HG02588 (cell line): ENCODE data around the gene PARP1.

Source experiments
- ATAC-seq: cut with Tn5 transposase; IDR thresholded peaks from one replicate; pipeline ENCODE4 v1.9.1; 2021; ENCODE audit warnings: mild to moderate bottlenecking, moderate library complexity; ENCODE audit not compliant: unreplicated experiment

The PARP1 gene

DNA sequence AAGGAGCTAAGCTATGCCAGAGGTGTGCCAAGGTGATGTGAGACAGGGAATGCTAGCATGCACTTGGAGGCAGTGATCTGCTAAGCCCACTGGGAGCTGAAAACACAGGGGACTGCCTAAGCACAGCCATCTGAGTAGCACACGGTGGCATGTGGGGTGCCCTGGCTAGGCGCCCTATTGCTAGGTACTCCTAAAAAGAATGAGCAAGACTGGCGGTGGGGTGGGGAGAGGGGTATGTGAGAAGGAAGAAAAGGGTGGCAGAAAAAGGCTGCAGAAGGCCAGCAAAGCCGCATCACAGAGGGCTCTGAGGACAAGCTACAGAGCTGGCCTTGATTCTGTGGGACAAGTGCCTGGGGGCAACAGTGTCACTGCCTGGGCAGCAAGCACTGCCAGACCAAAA lies 23.9 kb downstream of the PARP1 start:
- ATAC-seq = no peak

- ATAC-seq = no peak
These were observed 25.9 kb downstream of the PARP1 start for GRCh38 chr1:226382030-226382429.

DNA sequence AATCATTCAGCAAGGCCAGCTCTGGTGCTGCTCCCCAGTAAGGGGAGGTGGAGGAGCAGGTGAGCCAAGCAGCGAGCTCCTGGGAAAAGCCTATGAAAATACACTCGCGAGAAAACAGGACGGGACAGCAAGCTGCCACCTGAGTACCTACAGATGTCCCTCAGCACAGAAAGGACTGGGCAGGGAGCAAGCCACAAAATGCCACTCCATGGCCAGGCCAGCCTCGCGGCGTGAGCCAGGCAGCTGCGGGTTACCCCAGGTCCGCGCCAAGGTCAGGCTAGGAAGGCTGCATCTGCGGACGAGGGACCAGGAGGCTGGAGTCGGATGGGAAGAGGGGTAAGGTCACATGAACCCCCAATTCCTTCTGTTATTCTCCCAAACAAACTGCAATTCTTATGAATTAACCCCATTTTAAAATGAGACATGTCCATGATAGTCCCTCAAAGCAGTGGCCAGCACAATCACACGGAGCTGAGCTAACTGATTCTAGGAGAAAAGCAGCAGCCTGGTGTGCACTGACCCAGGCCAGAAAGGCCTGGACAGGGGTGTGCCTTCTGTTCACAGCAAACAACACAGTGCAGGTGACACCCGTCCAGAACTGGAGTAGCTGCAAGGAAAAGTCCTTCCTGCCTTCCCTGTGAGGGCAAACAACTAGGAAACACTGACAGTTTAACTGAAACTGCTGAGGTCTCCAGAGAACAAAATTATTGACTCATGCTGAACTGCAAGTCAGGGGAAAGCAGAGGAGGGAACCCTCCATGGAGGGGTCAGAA lies 26.5 kb downstream of the PARP1 start:
- ATAC-seq = no peak

DNA sequence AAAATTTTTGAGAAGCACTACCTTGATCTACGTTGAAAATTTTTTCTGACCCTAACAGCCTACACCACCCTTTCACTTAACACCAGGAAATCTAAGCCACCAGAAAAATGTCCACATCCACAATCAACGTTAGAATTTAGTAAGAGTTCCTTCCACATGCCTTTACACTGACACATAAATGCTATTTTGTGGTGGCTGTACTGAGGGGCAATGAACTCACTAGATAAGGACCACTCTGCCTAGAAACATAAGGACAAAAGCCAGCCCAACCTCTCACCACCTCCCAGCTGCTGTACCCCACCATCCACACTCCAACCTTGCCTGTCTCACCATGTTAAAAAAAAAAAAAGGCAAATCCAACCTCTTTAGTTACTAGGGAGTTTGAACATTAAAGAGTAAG lies 29.8 kb downstream of the PARP1 start:
- no peak for ATAC-seq

- ATAC-seq = no peak
These were observed 31.6 kb downstream of the PARP1 start for GRCh38 chr1:226376300-226376699.

- no peak for ATAC-seq
These were observed 34.5 kb downstream of the PARP1 start for GRCh38 chr1:226373376-226373775.

GRCh38 chr1:226372885-226373284 lies 35.0 kb downstream of the PARP1 start:
- ATAC-seq = no peak

DNA sequence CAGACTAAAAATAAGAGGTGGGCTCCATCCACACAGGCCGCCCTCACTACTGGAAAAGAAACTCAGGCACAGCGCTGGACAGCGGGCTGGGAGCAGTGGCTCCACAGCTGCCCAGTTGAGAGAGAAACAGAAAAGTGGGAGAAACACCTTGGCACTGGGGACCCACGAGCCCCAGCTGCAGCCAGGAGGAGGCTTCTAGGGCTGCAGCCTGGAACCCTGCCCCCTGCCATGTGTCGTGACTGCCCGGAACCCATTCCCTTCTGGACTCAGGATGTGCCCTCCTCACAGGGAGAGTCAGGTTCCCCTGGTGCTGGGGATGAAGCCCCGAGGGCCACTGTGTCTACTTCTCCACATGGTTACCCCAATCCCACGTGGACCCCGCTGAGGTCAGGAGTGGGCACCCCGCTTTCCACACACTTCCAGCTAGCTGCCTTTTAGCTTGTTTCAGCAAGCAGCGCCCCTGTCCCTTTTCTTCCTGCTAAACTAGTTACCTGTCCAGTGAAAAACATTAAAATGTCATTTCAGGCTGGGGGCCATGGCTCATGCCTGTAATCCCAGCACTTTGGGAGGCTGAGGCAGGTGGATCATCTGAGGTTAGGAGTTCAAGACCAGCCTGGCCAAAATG lies 35.9 kb downstream of the PARP1 start:
- no peak for ATAC-seq

GRCh38 chr1:226371027-226371694 lies 36.7 kb downstream of the PARP1 start:
- ATAC-seq = no peak

DNA sequence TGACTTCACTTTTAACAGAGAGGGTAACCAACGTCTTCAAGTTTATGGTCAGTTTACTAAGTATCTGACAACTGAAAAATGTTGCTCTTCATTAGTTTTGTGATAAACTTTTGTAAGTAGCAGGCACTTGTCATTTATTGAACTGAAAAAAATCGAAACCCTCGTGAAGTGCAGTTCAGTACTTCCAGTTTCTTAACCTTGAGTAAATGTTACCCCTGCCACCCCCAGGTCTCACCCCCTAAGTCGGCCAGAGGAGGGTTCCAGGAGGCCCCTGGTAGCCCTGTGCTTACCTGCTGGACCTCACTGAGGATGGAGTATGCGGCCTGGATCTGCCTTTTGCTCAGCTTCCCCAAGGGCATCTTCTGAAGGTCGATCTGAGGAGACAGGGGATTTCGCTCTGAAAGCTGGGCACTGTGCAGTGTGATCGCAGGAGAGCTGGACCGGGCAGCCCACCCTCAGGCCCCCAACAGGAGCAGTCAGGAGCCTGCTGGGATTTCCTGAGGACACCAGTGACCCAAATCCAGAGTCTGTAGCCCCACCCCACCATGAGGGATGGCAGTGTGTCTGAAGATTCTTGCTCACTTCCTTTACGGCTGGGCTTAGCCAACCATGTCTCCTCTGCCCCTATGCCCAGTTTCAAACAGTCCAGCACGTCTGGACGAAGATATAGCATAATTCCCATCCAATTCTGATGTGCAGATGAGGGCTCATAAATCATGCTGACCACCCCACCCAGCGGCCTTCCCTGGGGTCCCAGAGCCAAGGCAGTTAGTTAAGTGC lies 37.6 kb downstream of the PARP1 start:
- ATAC-seq = no peak

DNA sequence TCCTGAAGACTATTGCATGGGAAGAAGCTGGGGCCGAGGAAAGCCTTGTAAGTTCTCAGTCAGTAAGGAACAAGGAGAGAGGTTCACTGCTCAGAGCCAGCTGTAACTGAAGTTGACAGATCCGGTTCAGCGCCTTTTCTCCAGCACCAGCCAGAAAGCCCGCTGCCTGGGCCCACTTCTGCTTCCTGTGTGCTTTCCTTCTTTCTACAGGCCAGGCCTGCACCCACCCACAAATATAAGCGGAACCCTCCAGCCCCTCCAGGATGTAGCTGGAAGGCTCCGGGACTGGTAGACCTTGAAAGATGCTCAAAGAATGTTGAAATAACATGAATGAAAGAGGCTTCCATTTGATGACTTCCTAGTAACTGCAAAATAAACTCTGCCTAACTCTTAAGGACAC lies 38.8 kb downstream of the PARP1 start:
- ATAC-seq = no peak

DNA sequence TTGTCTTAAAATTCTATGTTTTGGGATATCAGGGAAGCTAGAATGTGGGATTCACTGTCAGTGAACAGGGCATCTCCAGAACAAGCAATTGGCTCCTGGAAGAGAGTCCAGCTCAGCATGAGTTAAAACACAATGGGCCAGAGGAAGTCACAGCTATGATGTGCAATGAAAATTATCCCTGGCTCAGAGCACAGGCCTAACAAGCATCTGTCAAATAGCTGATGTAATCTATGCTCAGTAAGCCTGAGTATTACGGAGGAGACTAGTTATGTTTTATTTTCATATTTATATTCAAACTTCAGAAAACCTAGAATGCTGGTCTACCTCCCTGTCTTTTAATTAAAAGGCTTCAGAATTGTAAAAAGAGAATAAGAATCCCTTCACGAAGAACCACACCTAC lies 41.6 kb downstream of the PARP1 start:
- no peak for ATAC-seq

GRCh38 chr1:226365831-226366231 lies 42.1 kb downstream of the PARP1 start:
- ATAC-seq = no peak

- no peak for ATAC-seq
These were observed 42.9 kb downstream of the PARP1 start for GRCh38 chr1:226364901-226365565.

DNA sequence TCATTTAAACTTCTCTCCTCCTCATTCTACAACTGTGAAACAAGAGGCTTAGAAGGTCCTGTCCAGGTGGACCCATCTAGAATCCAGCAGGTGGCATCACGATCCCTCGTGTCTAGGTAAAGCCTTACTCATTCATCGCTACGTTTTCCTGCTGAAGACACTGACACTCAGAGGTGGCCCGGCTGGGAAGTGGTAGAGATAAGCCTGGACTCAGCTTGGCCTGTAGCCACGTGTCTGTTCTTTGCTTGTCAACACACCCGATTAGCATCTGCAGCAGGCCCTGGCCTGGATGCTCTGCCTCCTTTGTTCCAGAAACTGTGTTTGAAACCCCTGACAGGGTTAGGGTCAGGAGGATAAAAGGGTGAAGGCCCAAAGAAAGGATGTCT lies 43.4 kb downstream of the PARP1 start:
- no peak for ATAC-seq

- ATAC-seq = no peak
These were observed 43.9 kb downstream of the PARP1 start for GRCh38 chr1:226363801-226364513.

DNA sequence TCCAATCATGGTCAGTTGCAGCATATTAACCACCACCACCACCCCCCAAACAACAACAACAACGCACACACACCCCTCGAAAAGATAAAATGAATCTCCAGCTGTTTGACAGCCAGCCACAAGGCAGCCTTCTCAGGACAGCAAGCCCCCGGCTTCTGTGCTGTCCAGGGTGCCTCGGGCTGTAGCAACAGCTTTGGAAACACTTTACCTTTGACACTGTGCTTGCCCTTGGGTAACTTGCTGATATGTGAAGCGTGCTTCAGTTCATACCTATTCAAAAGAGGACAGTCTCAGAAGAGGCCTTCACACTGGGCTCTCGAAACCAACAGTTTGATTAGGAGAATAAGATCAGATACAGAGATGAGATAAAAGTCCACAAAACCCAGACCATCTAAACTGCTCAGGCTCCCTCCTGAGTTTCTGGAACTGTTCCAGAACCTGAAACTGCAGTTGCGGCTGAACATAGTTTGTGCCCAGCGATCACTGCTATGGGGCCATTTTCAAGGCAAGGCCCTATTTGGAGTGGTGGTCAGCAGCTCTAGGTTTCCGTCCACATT lies 44.9 kb downstream of the PARP1 start:
- no peak for ATAC-seq

DNA sequence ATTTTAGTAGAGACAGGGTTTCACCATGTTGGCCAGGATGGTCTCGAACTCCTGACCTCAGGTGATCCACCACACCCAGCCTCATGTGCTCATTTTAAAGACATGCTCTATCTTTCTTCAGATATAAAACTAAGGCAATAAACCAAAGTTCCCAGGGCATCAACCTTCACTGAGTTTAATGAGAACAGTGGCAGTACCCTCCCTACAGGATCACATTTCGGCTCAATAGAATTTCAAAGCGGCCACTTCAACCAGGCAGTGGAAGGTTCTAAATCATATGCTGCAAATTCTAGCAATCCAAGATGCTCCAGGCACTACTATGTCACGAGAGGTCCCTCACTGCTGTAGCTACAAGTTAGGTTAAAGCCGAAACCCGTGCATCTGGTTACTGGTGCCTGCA lies 45.5 kb downstream of the PARP1 start:
- no peak for ATAC-seq

DNA sequence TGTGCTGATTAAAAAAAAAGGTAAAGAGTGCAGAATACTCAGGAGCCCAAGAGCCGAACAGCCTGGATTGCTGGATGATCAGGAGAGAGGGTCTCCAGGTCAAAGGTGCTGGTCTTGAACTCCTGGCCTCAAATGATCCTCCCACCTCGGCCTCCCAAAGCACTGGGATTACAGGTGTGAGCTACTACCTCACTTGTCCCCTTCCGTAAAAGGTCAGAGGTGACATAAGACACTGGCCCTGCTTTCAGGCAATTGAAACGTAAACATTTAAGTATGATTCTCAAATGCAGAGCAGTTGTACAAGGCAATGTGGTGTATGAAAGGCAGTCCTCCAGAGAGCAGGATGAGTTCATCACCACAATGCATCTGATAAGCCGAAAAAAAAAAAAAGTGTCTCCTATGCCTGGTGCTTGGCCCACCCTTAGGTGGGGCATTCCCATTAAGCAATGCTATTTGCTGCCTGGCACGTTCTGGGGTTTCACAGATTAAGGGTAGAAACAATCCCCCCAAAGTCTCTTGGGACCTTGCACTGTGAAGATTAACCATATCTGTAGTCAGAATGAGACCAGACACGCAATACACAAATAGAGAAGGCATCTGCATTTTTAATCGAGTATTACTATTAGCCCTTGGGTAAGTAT lies 47.7 kb downstream of the PARP1 start:
- ATAC-seq = peak; percentile 55
